ENCODE results near the gene CBFA2T3.

DNA sequence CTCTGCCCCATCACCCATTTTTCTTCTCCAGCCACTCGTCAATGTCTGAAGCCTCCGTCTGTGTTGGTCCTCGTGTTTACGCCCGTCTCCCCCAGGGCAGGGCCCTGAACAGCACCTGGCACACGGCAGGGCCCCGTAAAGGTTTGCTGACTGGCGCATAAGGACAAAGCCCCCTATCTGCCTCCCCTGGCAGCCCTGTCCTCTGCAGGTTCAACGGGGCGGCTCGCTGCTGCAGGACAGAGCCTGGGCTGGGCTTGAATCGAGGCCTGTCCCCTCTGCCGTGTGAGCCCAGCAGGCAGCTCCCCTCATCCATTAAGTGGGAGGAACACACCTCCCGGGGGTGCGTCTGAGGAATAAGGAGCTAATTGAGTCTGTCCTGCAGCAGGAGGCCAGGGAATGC, 64.5 kb downstream of the CBFA2T3 start:
- no peak for TF ChIP-seq CEBPB (IDR thresholded peaks at IDR 0.05)
- TF ChIP-seq YY1 (IDR thresholded peaks at IDR 0.05; ENCODE audit: low read depth) = no peak
- TF ChIP-seq, protein P1, sequence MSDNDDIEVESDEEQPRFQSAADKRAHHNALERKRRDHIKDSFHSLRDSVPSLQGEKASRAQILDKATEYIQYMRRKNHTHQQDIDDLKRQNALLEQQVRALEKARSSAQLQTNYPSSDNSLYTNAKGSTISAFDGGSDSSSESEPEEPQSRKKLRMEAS (IDR thresholded peaks at IDR 0.05) = no peak
- no peak for TF ChIP-seq EP300 (IDR thresholded peaks at IDR 0.05; ENCODE audit: borderline replicate concordance)
- TF ChIP-seq, protein P2, sequence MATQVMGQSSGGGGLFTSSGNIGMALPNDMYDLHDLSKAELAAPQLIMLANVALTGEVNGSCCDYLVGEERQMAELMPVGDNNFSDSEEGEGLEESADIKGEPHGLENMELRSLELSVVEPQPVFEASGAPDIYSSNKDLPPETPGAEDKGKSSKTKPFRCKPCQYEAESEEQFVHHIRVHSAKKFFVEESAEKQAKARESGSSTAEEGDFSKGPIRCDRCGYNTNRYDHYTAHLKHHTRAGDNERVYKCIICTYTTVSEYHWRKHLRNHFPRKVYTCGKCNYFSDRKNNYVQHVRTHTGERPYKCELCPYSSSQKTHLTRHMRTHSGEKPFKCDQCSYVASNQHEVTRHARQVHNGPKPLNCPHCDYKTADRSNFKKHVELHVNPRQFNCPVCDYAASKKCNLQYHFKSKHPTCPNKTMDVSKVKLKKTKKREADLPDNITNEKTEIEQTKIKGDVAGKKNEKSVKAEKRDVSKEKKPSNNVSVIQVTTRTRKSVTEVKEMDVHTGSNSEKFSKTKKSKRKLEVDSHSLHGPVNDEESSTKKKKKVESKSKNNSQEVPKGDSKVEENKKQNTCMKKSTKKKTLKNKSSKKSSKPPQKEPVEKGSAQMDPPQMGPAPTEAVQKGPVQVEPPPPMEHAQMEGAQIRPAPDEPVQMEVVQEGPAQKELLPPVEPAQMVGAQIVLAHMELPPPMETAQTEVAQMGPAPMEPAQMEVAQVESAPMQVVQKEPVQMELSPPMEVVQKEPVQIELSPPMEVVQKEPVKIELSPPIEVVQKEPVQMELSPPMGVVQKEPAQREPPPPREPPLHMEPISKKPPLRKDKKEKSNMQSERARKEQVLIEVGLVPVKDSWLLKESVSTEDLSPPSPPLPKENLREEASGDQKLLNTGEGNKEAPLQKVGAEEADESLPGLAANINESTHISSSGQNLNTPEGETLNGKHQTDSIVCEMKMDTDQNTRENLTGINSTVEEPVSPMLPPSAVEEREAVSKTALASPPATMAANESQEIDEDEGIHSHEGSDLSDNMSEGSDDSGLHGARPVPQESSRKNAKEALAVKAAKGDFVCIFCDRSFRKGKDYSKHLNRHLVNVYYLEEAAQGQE (IDR thresholded peaks at IDR 0.05; ENCODE audit: low read depth) = no peak
- TF ChIP-seq TEAD4 (IDR thresholded peaks at IDR 0.05) = peak; percentile 27; the same call in 1 of the 2 replicates
- no peak for TF ChIP-seq USF1 (IDR thresholded peaks at IDR 0.05)
- TF ChIP-seq TAF1 (IDR thresholded peaks at IDR 0.05; ENCODE audit: low read depth) = no peak
- no peak for TF ChIP-seq RAD21 (IDR thresholded peaks at IDR 0.05; ENCODE audit: low read depth)
